Sigmoid colon (tissue), 4 donors: ENCODE measurements around the gene TTLL10.

Source experiments
- POLR2A ChIP-seq, 2 donors: fragments of 450-650 bp; IDR thresholded peaks; one replicate each; pipeline ENCODE4 v1.6.1; 2016; ENCODE audit warnings: antibody characterized with exemption in 2 of 2, mild to moderate bottlenecking in 2 of 2, moderate library complexity in 2 of 2
- POLR2AphosphoS5 ChIP-seq, 4 donors: sonication (generic); formaldehyde crosslinking; IDR thresholded peaks; one replicate each; pipeline ENCODE4 v1.6.1; 2017; ENCODE audit warnings: antibody characterized with exemption in 4 of 4

GRCh38 chr1:1241588-1242219 lies 68.0 kb downstream of the TTLL10 start:
- TF ChIP-seq POLR2AphosphoS5 (IDR thresholded peaks at IDR 0.05) (no peak), POLR2A (IDR thresholded peaks at IDR 0.05) (no peak)
